Eye (tissue), 1 donor: ENCODE data around the gene PCDHB16.
"Not testable (repeated sequence)": the region's sequence is repeated elsewhere in the genome, so short reads cannot be mapped to it uniquely, and the experiment has no call there.

Experiments
- DNase-seq: peaks from one replicate; pipeline ENCODE4 v3.0.0-alpha.2; 2015

The PCDHB16 gene

GRCh38 chr5:141184117-141184855, 2.1 kb downstream of the PCDHB16 start:
- not testable (repeated sequence) for DNase-seq

DNA sequence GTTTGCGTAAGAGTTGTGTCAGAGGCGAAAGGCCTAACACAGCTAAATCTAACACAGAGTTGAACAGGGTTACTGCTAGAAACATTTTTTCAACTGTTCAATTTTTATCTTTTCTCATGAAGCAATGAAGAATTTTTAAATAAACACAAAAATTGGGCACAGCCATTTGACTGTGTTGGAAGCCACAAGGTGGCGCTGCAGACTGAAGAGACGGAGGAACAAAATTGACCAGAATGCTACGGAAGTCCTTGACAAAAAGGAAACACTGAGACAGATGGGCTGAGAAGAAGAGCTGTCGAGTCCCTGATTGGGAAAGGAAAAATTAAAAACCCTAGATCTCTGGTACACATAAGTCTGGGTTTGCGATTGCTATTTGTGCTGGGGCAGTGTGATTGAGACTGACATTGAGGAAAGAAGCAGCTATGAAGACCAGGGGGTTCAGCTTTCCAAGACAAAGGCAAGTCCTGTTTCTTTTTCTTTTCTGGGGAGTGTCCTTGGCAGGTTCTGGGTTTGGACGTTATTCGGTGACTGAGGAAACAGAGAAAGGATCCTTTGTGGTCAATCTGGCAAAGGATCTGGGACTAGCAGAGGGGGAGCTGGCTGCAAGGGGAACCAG, 4.8 kb downstream of the PCDHB16 start, which contains the start of gene PCDHB9:
Gene PCDHB9 (plus strand): TSS at position 265 of the 616 bp plus-strand sequence. CDS start 158 bp downstream, at position 423.
- peak; percentile 42 for DNase-seq

GRCh38 chr5:141188682-141189081, 6.5 kb downstream of the PCDHB16 start:
- not testable (repeated sequence) for DNase-seq

- DNase-seq, result not testable (repeated sequence)
Measured at GRCh38 chr5:141189131-141189530, 6.9 kb downstream of the PCDHB16 start.

- DNase-seq, result peak; percentile 44
Measured at GRCh38 chr5:141192110-141192725, 10.0 kb downstream of the PCDHB16 start, which contains the start of gene PCDHB10. Gene PCDHB10, plus strand, starts transcription at chr5:141192353. Its CDS starts 200 bp downstream, at chr5:141192553.

- not testable (repeated sequence) for DNase-seq
Measured at GRCh38 chr5:141194332-141194731, 12.1 kb downstream of the PCDHB16 start.

- no peak for DNase-seq
Measured at GRCh38 chr5:141196363-141196762, 14.2 kb downstream of the PCDHB16 start.

- DNase-seq, result peak; percentile 26
Measured at GRCh38 chr5:141199359-141200235, 17.4 kb downstream of the PCDHB16 start, which contains the start of gene PCDHB11. Gene PCDHB11, plus strand, starts transcription at chr5:141199627. Its CDS starts 148 bp downstream, at chr5:141199775.

DNA sequence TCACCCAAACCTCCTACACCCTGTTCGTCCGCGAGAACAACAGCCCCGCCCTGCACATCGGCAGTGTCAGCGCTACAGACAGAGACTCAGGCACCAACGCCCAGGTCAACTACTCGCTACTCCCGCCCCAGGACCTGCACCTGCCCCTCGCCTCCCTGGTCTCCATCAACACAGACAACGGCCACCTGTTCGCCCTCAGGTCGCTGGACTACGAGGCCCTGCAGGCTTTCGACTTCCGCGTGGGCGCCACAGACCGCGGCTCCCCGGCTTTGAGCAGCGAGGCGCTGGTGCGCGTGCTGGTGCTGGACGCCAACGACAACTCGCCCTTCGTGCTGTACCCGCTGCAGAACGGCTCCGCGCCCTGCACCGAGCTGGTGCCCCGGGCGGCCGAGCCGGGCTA, 18.9 kb downstream of the PCDHB16 start:
- not testable (repeated sequence) for DNase-seq

GRCh38 chr5:141201646-141202045, 19.5 kb downstream of the PCDHB16 start:
- not testable (repeated sequence) for DNase-seq

DNA sequence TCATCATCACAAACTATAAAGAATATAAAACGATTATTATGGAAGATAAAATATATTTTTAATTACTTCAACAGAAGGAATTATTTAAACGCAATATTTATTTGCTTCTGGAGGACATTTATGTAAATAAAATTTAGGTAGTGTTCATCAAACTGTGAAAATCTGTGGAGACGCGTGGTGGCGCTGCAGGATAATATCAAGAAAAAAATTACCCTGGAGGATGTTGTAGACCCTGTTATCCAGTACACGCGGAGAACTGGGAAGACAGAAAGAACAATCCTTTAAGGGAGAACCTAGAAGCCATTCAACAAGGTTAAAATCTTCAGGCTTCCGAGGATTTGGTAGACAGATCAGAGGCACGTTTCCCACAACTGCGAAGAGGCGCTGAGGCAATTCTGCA, 26.3 kb downstream of the PCDHB16 start, which contains the start of gene PCDHB12:
Gene PCDHB12 (plus strand): TSS at position 242 of the 400 bp plus-strand sequence. CDS start 189 bp downstream, outside the sequence.
- peak; percentile 36 for DNase-seq

DNA sequence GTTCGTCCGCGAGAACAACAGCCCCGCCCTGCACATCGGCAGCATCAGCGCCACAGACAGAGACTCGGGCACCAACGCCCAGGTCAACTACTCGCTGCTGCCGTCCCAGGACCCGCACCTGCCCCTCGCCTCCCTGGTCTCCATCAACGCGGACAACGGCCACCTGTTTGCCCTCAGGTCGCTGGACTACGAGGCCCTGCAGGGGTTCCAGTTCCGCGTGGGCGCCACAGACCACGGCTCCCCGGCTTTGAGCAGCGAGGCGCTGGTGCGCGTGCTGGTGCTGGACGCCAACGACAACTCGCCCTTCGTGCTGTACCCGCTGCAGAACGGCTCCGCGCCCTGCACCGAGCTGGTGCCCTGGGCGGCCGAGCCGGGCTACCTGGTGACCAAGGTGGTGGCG, 28.1 kb downstream of the PCDHB16 start:
- not testable (repeated sequence) for DNase-seq

GRCh38 chr5:141210849-141211248, 28.7 kb downstream of the PCDHB16 start:
- DNase-seq, result not testable (repeated sequence)

- DNase-seq, result peak; percentile 47
Measured at GRCh38 chr5:141213656-141214339, 31.6 kb downstream of the PCDHB16 start, which contains the start of gene PCDHB13. Gene PCDHB13, plus strand, starts transcription at chr5:141213919. Its CDS starts 205 bp downstream, at chr5:141214124.

DNA sequence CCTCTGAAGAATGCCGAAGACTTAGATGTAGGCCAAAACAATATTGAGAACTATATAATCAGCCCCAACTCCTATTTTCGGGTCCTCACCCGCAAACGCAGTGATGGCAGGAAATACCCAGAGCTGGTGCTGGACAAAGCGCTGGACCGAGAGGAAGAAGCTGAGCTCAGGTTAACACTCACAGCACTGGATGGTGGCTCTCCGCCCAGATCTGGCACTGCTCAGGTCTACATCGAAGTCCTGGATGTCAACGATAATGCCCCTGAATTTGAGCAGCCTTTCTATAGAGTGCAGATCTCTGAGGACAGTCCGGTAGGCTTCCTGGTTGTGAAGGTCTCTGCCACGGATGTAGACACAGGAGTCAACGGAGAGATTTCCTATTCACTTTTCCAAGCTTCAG, 32.4 kb downstream of the PCDHB16 start:
- not testable (repeated sequence) for DNase-seq

DNA sequence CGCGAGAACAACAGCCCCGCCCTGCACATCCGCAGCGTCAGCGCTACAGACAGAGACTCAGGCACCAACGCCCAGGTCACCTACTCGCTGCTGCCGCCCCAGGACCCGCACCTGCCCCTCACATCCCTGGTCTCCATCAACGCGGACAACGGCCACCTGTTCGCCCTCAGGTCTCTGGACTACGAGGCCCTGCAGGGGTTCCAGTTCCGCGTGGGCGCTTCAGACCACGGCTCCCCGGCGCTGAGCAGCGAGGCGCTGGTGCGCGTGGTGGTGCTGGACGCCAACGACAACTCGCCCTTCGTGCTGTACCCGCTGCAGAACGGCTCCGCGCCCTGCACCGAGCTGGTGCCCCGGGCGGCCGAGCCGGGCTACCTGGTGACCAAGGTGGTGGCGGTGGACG, 33.3 kb downstream of the PCDHB16 start:
- DNase-seq, result not testable (repeated sequence)

- DNase-seq, result not testable (repeated sequence)
Measured at GRCh38 chr5:141216035-141216434, 33.8 kb downstream of the PCDHB16 start.

GRCh38 chr5:141223112-141223783, 41.1 kb downstream of the PCDHB16 start, which contains the start of gene PCDHB14:
Gene PCDHB14, plus strand, starts transcription at chr5:141223343. Its CDS starts 163 bp downstream, at chr5:141223506.
- DNase-seq, result peak; percentile 51

GRCh38 chr5:141224844-141225243, 42.7 kb downstream of the PCDHB16 start:
- not testable (repeated sequence) for DNase-seq

GRCh38 chr5:141225421-141225820, 43.2 kb downstream of the PCDHB16 start:
- DNase-seq, result not testable (repeated sequence)
